Spinal cord (tissue), 10 donors: Measurements from ENCODE around the gene LONP2. TPM values are rescaled to one million over a fixed set of nuclear protein-coding genes. Genes with fewer than 3 reads are reported as not detected.

Source experiments
- DNase-seq, 6 donors: peaks; one replicate each; pipeline versions ENCODE4 v3.0.0 to v3.0.0-alpha.2; 2013 to 2015; ENCODE audit warnings: low spot score in 6 of 6, low read depth in 4 of 6
- H3K27ac ChIP-seq: one replicate; pipeline ENCODE4 v1.5.1; 2013; ENCODE audit warnings: low read depth, low read length, control low read depth
- H3K27me3 ChIP-seq: one replicate; pipeline ENCODE4 v1.6.1; 2013; ENCODE audit warnings: low read length; ENCODE audit not compliant: control insufficient read depth, insufficient read depth
- H3K36me3 ChIP-seq: one replicate; pipeline ENCODE4 v1.6.1; 2013; ENCODE audit warnings: low read length; ENCODE audit not compliant: control insufficient read depth, insufficient read depth
- H3K4me1 ChIP-seq: one replicate; pipeline ENCODE4 v1.6.1; 2013; ENCODE audit warnings: low read length; ENCODE audit not compliant: control insufficient read depth, insufficient read depth
- H3K4me3 ChIP-seq: one replicate; pipeline ENCODE4 v1.5.1; 2013; ENCODE audit warnings: low read depth, low read length, control low read depth
- H3K9me3 ChIP-seq: one replicate; pipeline ENCODE4 v1.6.1; 2013; ENCODE audit warnings: low read length; ENCODE audit not compliant: control insufficient read depth, insufficient read depth
- WGBS: methylation state at CpG from one replicate; pipeline ENCODE4 v1.1.5; 2013; ENCODE audit warnings: missing lambda C conversion rate; ENCODE audit not compliant: insufficient coverage; 5-methylcytosine and 5-hydroxymethylcytosine counted together
- polyA plus RNA-seq, 2 donors: library from polyadenylated mRNA; unstranded; fragments of 120-200 nt; gene quantifications; one replicate each; pipeline ENCODE4 v1.2.1, GENCODE V29; 2013; ENCODE audit not compliant: insufficient read length in 2 of 2
- total RNA-seq, 2 donors: library from RNA; depleted of rRNA in 1 of 2; stranded (reverse); fragments of 120-200 nt in 1 of 2; fragments of >200 nt in 1 of 2; gene quantifications; one replicate each; pipeline versions ENCODE4 v1.2.3 to v1.2.4, GENCODE V29; 2013 to 2014
- donor health status: healthy.

Gene LONP2
- total and polyA plus RNA-seq, 4 donors = 58.1 to 83.4 (median 64.1) TPM

GRCh38 chr16:48361012-48361411, 116.9 kb downstream of the LONP2 start:
- H3K4me3 ChIP-seq = no peak overlapping the region
- H3K36me3 ChIP-seq = peaks cover 4% of the 10 kb centered on the region
- H3K9me3 ChIP-seq = no peaks in the 10 kb centered on the region
- H3K4me1 ChIP-seq = peaks cover 10% of the 10 kb centered on the region
- H3K27ac ChIP-seq = no peak overlapping the region
- no CpG with 5 or more reads among the region's 3 CpGs for WGBS
- no peaks in the 10 kb centered on the region for H3K27me3 ChIP-seq
- DNase-seq = no peak

GRCh38 chr16:48361540-48362144, 117.5 kb downstream of the LONP2 start:
- Histone ChIP-seq H3K27ac (no peak overlapping the region), H3K4me1 (peaks cover 12% of the 10 kb centered on the region)
- WGBS = 89% methylated on average over 11 of the region's 12 CpGs

GRCh38 chr16:48365025-48365600, 121.0 kb downstream of the LONP2 start:
- DNase-seq = peak in 1 of 6 donors; percentile 15
- Histone ChIP-seq H3K27ac (peak overlapping the region; percentile 80), H3K4me1 (peaks cover 16% of the 10 kb centered on the region), H3K4me3 (peak overlapping the region; percentile 34), H3K27me3 (no peaks in the 10 kb centered on the region), H3K9me3 (no peaks in the 10 kb centered on the region), H3K36me3 (no peaks in the 10 kb centered on the region)
- WGBS = 62% methylated on average over 12 of the region's 15 CpGs

More at GRCh38 chr16:48361540-48362144, 117.5 kb downstream of the LONP2 start:
- H3K36me3 ChIP-seq = peaks cover 4% of the 10 kb centered on the region
- H3K9me3 ChIP-seq = no peaks in the 10 kb centered on the region
- DNase-seq = no peak
- no peaks in the 10 kb centered on the region for H3K27me3 ChIP-seq
- no peak overlapping the region for H3K4me3 ChIP-seq

GRCh38 chr16:48365601-48366164, 121.6 kb downstream of the LONP2 start:
- Histone ChIP-seq H3K27ac (peak overlapping the region; percentile 80), H3K4me3 (peak overlapping the region; percentile 34), H3K36me3 (no peaks in the 10 kb centered on the region), H3K27me3 (no peaks in the 10 kb centered on the region), H3K9me3 (no peaks in the 10 kb centered on the region), H3K4me1 (peaks cover 16% of the 10 kb centered on the region)
- DNase-seq = peak in 4 of 6 donors; percentile 13 to 83 (median 54)
- 4% methylated on average over 30 of the region's 33 CpGs for WGBS

GRCh38 chr16:48366165-48367093, 122.3 kb downstream of the LONP2 start:
- H3K27me3 ChIP-seq = no peaks in the 10 kb centered on the region
- peak overlapping the region; percentile 54 for H3K27ac ChIP-seq
- no peaks in the 10 kb centered on the region for H3K36me3 ChIP-seq
- H3K4me1 ChIP-seq = peaks cover 16% of the 10 kb centered on the region
- H3K9me3 ChIP-seq = no peaks in the 10 kb centered on the region
- 0% methylated on average over 14 of the region's 21 CpGs for WGBS
- peak in 4 of 6 donors; percentile 15 to 46 (median 25) for DNase-seq
- H3K4me3 ChIP-seq = peak overlapping the region; percentile 34

DNA sequence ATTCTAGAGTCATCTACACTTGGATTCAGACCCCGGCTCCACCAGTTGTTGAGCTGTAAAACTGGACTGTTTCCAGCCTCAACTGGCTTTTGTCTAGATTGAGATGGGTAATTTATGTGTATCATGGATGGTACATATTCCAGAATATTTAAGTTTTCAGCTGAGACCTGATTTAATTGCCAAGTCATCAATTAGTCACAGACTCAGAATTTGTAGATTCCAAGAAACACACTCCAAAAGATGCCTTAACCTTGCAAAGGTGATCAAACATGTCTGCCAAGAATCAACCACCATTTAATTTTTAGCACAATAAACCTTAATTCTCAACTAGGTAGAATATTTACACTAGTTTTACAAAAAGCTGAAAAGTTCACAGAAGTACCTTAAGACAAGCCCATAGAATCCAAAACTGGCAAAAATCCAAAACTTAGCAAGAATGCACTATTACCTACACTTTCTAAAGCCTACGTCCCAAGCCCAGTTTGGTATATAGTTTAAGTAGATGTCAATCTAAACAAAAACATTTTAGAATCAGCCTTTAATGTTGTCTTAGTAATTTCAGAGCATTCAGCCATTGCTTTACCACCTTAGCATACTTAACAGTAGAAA, 123.4 kb downstream of the LONP2 start:
- peaks cover 16% of the 10 kb centered on the region for H3K4me1 ChIP-seq
- H3K27ac ChIP-seq = no peak overlapping the region
- no CpG with 5 or more reads among the region's 2 CpGs for WGBS
- no peak for DNase-seq
- H3K4me3 ChIP-seq = no peak overlapping the region
- H3K36me3 ChIP-seq = no peaks in the 10 kb centered on the region
- H3K27me3 ChIP-seq = no peaks in the 10 kb centered on the region
- H3K9me3 ChIP-seq = no peaks in the 10 kb centered on the region

- Histone ChIP-seq H3K4me3 (no peak overlapping the region), H3K4me1 (peaks cover 16% of the 10 kb centered on the region), H3K27ac (no peak overlapping the region), H3K9me3 (no peaks in the 10 kb centered on the region), H3K36me3 (no peaks in the 10 kb centered on the region), H3K27me3 (no peaks in the 10 kb centered on the region)
- no CpG with 5 or more reads among the region's 1 CpG for WGBS
- no peak for DNase-seq
Observed at GRCh38 chr16:48369765-48370164, 125.7 kb downstream of the LONP2 start.

GRCh38 chr16:48370229-48370628, 126.1 kb downstream of the LONP2 start:
- Histone ChIP-seq H3K4me1 (peaks cover 17% of the 10 kb centered on the region), H3K4me3 (no peak overlapping the region), H3K27ac (no peak overlapping the region), H3K27me3 (no peaks in the 10 kb centered on the region), H3K36me3 (no peaks in the 10 kb centered on the region), H3K9me3 (no peaks in the 10 kb centered on the region)
- WGBS = 100% methylated on average over 4 of the region's 8 CpGs
- DNase-seq = no peak
